H1 (cell line): Measurements from ENCODE around the gene RBM24. TPM values are rescaled to one million over a fixed set of nuclear protein-coding genes. Genes with fewer than 3 reads are reported as not detected.

Experiments used
- CHD1 ChIP-seq: IDR thresholded peaks from 2 replicates; pipeline ENCODE4 v1.6.1; 2012; ENCODE audit warnings: low read depth, low read length, improper control_type of control experiment
- CTBP2 ChIP-seq: IDR thresholded peaks from 2 replicates; pipeline ENCODE4 v1.7.0; 2011; ENCODE audit warnings: borderline replicate concordance, mild to moderate bottlenecking, moderate library complexity, mixed read lengths, low read length; ENCODE audit not compliant: insufficient read depth, insufficient read length
- EP300 ChIP-seq, 2 experiments: IDR thresholded peaks; 1 replicate in 1 of 2; 2 replicates in 1 of 2; pipeline ENCODE4 v1.6.1; 2011 to 2012; ENCODE audit warnings: low read depth in 2 of 2, low read length in 2 of 2, mild to moderate bottlenecking in 2 of 2, borderline replicate concordance in 1 of 2, inconsistent platforms in 1 of 2, moderate library complexity in 1 of 2
- SAP30 ChIP-seq: fragments of 300-600 bp; sonication (generic); IDR thresholded peaks from 2 replicates; pipeline ENCODE4 v1.7.1; 2012; ENCODE audit warnings: low read length, moderate library complexity, mild to moderate bottlenecking, inconsistent platforms; ENCODE audit not compliant: insufficient read depth, insufficient replicate concordance
- ZNF274 ChIP-seq: IDR thresholded peaks from 2 replicates; pipeline ENCODE4 v1.7.0; 2012; ENCODE audit warnings: low read length, borderline replicate concordance; ENCODE audit errors: extremely low read depth
- polyA plus RNA-seq, 7 experiments: library from polyadenylated mRNA; depleted of rRNA in 3 of 7; stranded (reverse) in 5 of 7; unstranded in 2 of 7; fragments of >200 nt in 5 of 7; fragments of 200-250 nt in 2 of 7; gene quantifications; 1 replicate in 5 of 7; 2 replicates in 1 of 7; 4 replicates in 1 of 7; pipeline versions ENCODE4 v1.2.1 to v1.2.3, GENCODE V29; 2011 to 2013; ENCODE audit warnings: missing spikeins in 2 of 7, mixed read lengths in 2 of 7
- total RNA-seq: library from RNA; stranded (reverse); fragmentation: NEBNext Ultra II Directional; extraction: Animal tissue kit (Norgen Biotek cat#: 25700); gene quantifications from 2 replicates; pipeline ENCODE4 v1.2.1, GENCODE V29; 2021
- TF ChIP-seq, protein P1 (sequence below): IDR thresholded peaks from 2 replicates; pipeline ENCODE4 v1.6.1; 2012; ENCODE audit warnings: inconsistent platforms
- TF ChIP-seq, protein P2 (sequence below): IDR thresholded peaks from 2 replicates; pipeline ENCODE4 v1.6.1; 2011; ENCODE audit warnings: low read length, improper control_type of control experiment

Gene RBM24
- total and polyA plus RNA-seq, 2 of the 8 experiments (the other 6 are each of a cell fraction or from before 2014, with no cell fraction given), result 0.52 to 2.6 TPM

DNA sequence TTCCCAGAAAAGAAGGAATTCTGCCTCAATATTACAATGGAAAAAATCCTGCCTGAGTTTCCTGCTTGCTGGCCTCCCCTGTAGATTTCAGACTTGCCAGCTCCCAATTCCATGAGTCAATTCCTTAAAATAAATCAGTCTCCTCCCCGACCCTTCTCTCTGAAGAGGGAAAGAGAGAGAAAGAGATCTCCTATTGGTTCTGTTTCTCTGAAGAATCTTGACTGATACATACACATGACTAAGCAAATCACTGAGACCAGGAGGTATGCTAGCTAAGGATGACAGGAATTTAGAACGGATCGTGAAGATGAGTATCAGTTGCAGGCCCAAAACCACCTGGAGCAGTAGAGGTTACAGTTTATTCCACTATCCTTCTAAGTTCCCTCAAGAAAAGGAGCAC is 11.3 kb upstream of the RBM24 start (continued):
- TF ChIP-seq CTBP2 (no peak), CHD1 (no peak), SAP30 (no peak), ZNF274 (no peak), EP300 (IDR thresholded peaks at IDR 0.05; ENCODE audit: borderline replicate concordance in 1 of 2, low read depth in 2 of 2, low read length in 2 of 2) (no peak)
- TF ChIP-seq, protein P1, sequence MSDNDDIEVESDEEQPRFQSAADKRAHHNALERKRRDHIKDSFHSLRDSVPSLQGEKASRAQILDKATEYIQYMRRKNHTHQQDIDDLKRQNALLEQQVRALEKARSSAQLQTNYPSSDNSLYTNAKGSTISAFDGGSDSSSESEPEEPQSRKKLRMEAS, result no peak
- TF ChIP-seq, protein P2, sequence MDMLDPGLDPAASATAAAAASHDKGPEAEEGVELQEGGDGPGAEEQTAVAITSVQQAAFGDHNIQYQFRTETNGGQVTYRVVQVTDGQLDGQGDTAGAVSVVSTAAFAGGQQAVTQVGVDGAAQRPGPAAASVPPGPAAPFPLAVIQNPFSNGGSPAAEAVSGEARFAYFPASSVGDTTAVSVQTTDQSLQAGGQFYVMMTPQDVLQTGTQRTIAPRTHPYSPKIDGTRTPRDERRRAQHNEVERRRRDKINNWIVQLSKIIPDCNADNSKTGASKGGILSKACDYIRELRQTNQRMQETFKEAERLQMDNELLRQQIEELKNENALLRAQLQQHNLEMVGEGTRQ, result no peak
- TF ChIP-seq, all 59 proteins: peak for 0
